NCI-H524 (cell line): ENCODE data around the gene POLL.
"Not testable (repeated sequence)": the region's sequence is repeated elsewhere in the genome, so short reads cannot be mapped to it uniquely, and the experiment has no call there.

Experiments used
- DNase-seq, 2 experiments: peaks; one replicate each; lab custom pipeline; 2025; lab: John Stamatoyannopoulos, UW

The POLL gene

GRCh38 chr10:101587725-101588653, at the start of gene POLL, which contains the start of gene DPCD:
Gene POLL, minus strand, starts transcription at chr10:101588257. Its CDS starts 897 bp downstream, at chr10:101587360.
Gene DPCD, plus strand, starts transcription at chr10:101588321. Its CDS starts 16 bp downstream, at chr10:101588337.
- DNase-seq: peak; percentile 38 to 83

- DNase-seq: not testable (repeated sequence)
These were observed 45.5 kb upstream of the POLL start for GRCh38 chr10:101633510-101633909.

- DNase-seq: no peak
These were observed 43.9 kb upstream of the POLL start for GRCh38 chr10:101631821-101632475.

GRCh38 chr10:101630633-101630920, 42.5 kb upstream of the POLL start:
- DNase-seq: no peak

GRCh38 chr10:101629837-101630632, 42.0 kb upstream of the POLL start:
- DNase-seq: no peak

- no peak for DNase-seq
These were observed 37.9 kb upstream of the POLL start for GRCh38 chr10:101625821-101626412.

- no peak for DNase-seq
These were observed 36.6 kb upstream of the POLL start for GRCh38 chr10:101624526-101625102.

- DNase-seq: no peak
These were observed 35.5 kb upstream of the POLL start for GRCh38 chr10:101623528-101623927.

- DNase-seq: no peak
These were observed 31.9 kb upstream of the POLL start for GRCh38 chr10:101619983-101620382.

- DNase-seq: no peak
These were observed 30.8 kb upstream of the POLL start for GRCh38 chr10:101618871-101619270.

GRCh38 chr10:101617824-101618568, 29.9 kb upstream of the POLL start:
- no peak for DNase-seq

- peak; percentile 11 to 58 for DNase-seq
These were observed 29.2 kb upstream of the POLL start for GRCh38 chr10:101617102-101617823.

GRCh38 chr10:101616415-101617101, 28.5 kb upstream of the POLL start:
- no peak for DNase-seq

- no peak for DNase-seq
These were observed 27.6 kb upstream of the POLL start for GRCh38 chr10:101615525-101616116.

GRCh38 chr10:101614663-101615524, 26.8 kb upstream of the POLL start:
- DNase-seq: peak in 1 of 2 experiments; percentile 19

GRCh38 chr10:101613646-101614045, 25.6 kb upstream of the POLL start:
- DNase-seq: no peak

GRCh38 chr10:101612872-101613271, 24.8 kb upstream of the POLL start:
- DNase-seq: no peak

- DNase-seq: no peak
These were observed 24.0 kb upstream of the POLL start for GRCh38 chr10:101612086-101612485.
